ENCODE data around the gene NTM. TPM values are rescaled to one million over a fixed set of nuclear protein-coding genes. Genes with fewer than 3 reads are reported as not detected.

Gene NTM
- total RNA-seq, 4 donors from 2014 or later: 1.4 to 2.8 (median 1.7) TPM

DNA sequence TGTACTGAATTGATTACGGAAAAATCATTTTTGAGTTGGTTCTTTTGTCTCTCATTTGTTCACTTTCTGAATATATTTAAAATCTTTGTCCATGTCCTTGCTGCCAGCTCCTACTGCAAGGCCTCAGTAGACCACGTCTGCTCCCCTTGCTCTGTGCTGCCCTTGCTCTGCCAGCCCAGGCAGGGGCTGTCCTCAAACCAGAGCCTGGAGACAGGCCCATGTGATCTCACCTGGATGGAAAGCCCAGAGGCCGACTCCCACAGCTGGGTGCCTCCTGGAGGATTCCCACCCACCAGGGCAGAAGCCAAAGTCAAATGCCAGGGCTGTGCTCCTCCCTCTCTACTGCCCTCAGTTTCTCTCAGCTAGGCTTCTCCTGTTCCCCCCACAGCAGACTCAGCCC lies 141.8 kb downstream of the NTM start:
- no peak overlapping the region for H3K4me3 ChIP-seq

GRCh38 chr11:131514062-131514461 lies 143.6 kb downstream of the NTM start:
- no peak for DNase-seq
- TF ChIP-seq POLR2A (IDR thresholded peaks at IDR 0.05): no peak
- TF ChIP-seq CTCF (IDR thresholded peaks at IDR 0.05): no peak
- Histone ChIP-seq H3K4me1 (no peaks in the 10 kb centered on the region), H3K36me3 (no peaks in the 10 kb centered on the region), H3K27me3 (no peaks in the 10 kb centered on the region), H3K9me3 (no peaks in the 10 kb centered on the region), H3K27ac (no peak overlapping the region), H3K4me3 (no peak overlapping the region)

More for the DNA sequence above, 141.8 kb downstream of the NTM start:
- H3K36me3 ChIP-seq: no peaks in the 10 kb centered on the region
- no peak overlapping the region for H3K27ac ChIP-seq
- no peak for TF ChIP-seq CTCF (IDR thresholded peaks at IDR 0.05)
- no peak for TF ChIP-seq POLR2A (IDR thresholded peaks at IDR 0.05)
- no peaks in the 10 kb centered on the region for H3K9me3 ChIP-seq
- no peak for DNase-seq
- H3K4me1 ChIP-seq: no peaks in the 10 kb centered on the region
- no peaks in the 10 kb centered on the region for H3K27me3 ChIP-seq

- Histone ChIP-seq H3K27ac (no peak overlapping the region), H3K27me3 (no peaks in the 10 kb centered on the region), H3K4me3 (no peak overlapping the region), H3K4me1 (no peaks in the 10 kb centered on the region), H3K36me3 (no peaks in the 10 kb centered on the region), H3K9me3 (no peaks in the 10 kb centered on the region)
- no peak for DNase-seq
- no peak for TF ChIP-seq POLR2A (IDR thresholded peaks at IDR 0.05)
- TF ChIP-seq CTCF (IDR thresholded peaks at IDR 0.05): no peak
Measured at GRCh38 chr11:131518305-131518838, 148.0 kb downstream of the NTM start.

GRCh38 chr11:131522851-131523250 lies 152.4 kb downstream of the NTM start:
- no peaks in the 10 kb centered on the region for H3K27me3 ChIP-seq
- H3K9me3 ChIP-seq: no peaks in the 10 kb centered on the region
- DNase-seq: no peak
- H3K4me3 ChIP-seq: no peak overlapping the region
- H3K36me3 ChIP-seq: no peaks in the 10 kb centered on the region
- TF ChIP-seq CTCF (IDR thresholded peaks at IDR 0.05) (no peak), POLR2A (IDR thresholded peaks at IDR 0.05) (no peak)
- no peak overlapping the region for H3K27ac ChIP-seq
- H3K4me1 ChIP-seq: no peaks in the 10 kb centered on the region

- no peak for TF ChIP-seq CTCF (IDR thresholded peaks at IDR 0.05)
- no peak for TF ChIP-seq POLR2A (IDR thresholded peaks at IDR 0.05)
Measured at GRCh38 chr11:131530407-131530806, 160.0 kb downstream of the NTM start.

GRCh38 chr11:131533149-131533548 lies 162.7 kb downstream of the NTM start:
- H3K9me3 ChIP-seq: no peaks in the 10 kb centered on the region
- no peaks in the 10 kb centered on the region for H3K4me1 ChIP-seq
- TF ChIP-seq POLR2A (IDR thresholded peaks at IDR 0.05) (no peak), CTCF (IDR thresholded peaks at IDR 0.05) (no peak)
- no peak overlapping the region for H3K4me3 ChIP-seq
- no peaks in the 10 kb centered on the region for H3K36me3 ChIP-seq
- no peak for DNase-seq
- H3K27ac ChIP-seq: no peak overlapping the region
- no peaks in the 10 kb centered on the region for H3K27me3 ChIP-seq

More at GRCh38 chr11:131530407-131530806, 160.0 kb downstream of the NTM start:
- Histone ChIP-seq H3K36me3 (no peaks in the 10 kb centered on the region), H3K9me3 (no peaks in the 10 kb centered on the region), H3K4me3 (no peak overlapping the region), H3K4me1 (no peaks in the 10 kb centered on the region), H3K27me3 (no peaks in the 10 kb centered on the region), H3K27ac (no peak overlapping the region)
- DNase-seq: no peak

Measured in Peyer's patch (tissue), 4 donors.